WTC11 (cell line): ENCODE results near the gene PRKCE.

Experiments
- ATF3 ChIP-seq: sonication (generic); formaldehyde crosslinking; conservative IDR thresholded peaks from 2 replicates; pipeline ENCODE4 v1.8.1; 2022; ENCODE audit warnings: mild to moderate bottlenecking, missing genetic modification reagents
- ELF4 ChIP-seq: sonication (generic); formaldehyde crosslinking; IDR thresholded peaks from 2 replicates; pipeline ENCODE4 v1.8.1; 2022; ENCODE audit warnings: low read depth, mild to moderate bottlenecking, moderate library complexity, missing genetic modification reagents
- ETV6 ChIP-seq: sonication (generic); formaldehyde crosslinking; IDR thresholded peaks from 2 replicates; pipeline ENCODE4 v1.8.1; 2022; ENCODE audit warnings: mild to moderate bottlenecking, missing genetic modification reagents
- FOXJ3 ChIP-seq: sonication (generic); formaldehyde crosslinking; IDR thresholded peaks from 2 replicates; pipeline ENCODE4 v1.9.0; 2021; ENCODE audit warnings: missing genetic modification reagents, mild to moderate bottlenecking, borderline replicate concordance
- IRF1 ChIP-seq: sonication (generic); formaldehyde crosslinking; IDR thresholded peaks from 2 replicates; pipeline ENCODE4 v1.8.0; 2023; ENCODE audit warnings: missing genetic modification reagents
- JUN ChIP-seq: sonication (generic); formaldehyde crosslinking; IDR thresholded peaks from 2 replicates; pipeline ENCODE4 v1.8.0; 2023; ENCODE audit warnings: mild to moderate bottlenecking, missing genetic modification reagents
- MAX ChIP-seq: sonication (generic); formaldehyde crosslinking; IDR thresholded peaks from 2 replicates; pipeline ENCODE4 v1.8.0; 2022; ENCODE audit warnings: mild to moderate bottlenecking, missing genetic modification reagents
- ZNF396 ChIP-seq: fragments of 250-450 bp; sonication (Bioruptor Pico); IDR thresholded peaks from 2 replicates; pipeline ENCODE4 v1.8.0; 2021; ENCODE audit warnings: mild to moderate bottlenecking, moderate library complexity, borderline replicate concordance
- ZNF416 ChIP-seq: fragments of 250-450 bp; sonication (Bioruptor Pico); IDR thresholded peaks from 2 replicates; pipeline ENCODE4 v1.9.0; 2021; ENCODE audit warnings: mild to moderate bottlenecking, inconsistent platforms
- TF ChIP-seq, protein P1 (sequence below): fragments of 200-600 bp; IDR thresholded peaks from 2 replicates; pipeline ENCODE4 v1.8.0; 2022; ENCODE audit warnings: antibody characterized with exemption
- TF ChIP-seq, protein P2 (sequence below): sonication (generic); formaldehyde crosslinking; IDR thresholded peaks from 2 replicates; pipeline ENCODE4 v1.8.1; 2022; ENCODE audit warnings: mild to moderate bottlenecking, moderate library complexity, missing genetic modification reagents
- TF ChIP-seq, protein P3 (sequence below): fragments of 250-450 bp; sonication (Bioruptor Pico); IDR thresholded peaks from 2 replicates; pipeline ENCODE4 v1.9.0; 2021; ENCODE audit warnings: moderate library complexity, mild to moderate bottlenecking, inconsistent platforms, borderline replicate concordance
- TF ChIP-seq, protein P4 (sequence below): fragments of 250-450 bp; sonication (Bioruptor Pico); IDR thresholded peaks from 2 replicates; pipeline ENCODE4 v1.9.0; 2021; ENCODE audit warnings: mild to moderate bottlenecking

DNA sequence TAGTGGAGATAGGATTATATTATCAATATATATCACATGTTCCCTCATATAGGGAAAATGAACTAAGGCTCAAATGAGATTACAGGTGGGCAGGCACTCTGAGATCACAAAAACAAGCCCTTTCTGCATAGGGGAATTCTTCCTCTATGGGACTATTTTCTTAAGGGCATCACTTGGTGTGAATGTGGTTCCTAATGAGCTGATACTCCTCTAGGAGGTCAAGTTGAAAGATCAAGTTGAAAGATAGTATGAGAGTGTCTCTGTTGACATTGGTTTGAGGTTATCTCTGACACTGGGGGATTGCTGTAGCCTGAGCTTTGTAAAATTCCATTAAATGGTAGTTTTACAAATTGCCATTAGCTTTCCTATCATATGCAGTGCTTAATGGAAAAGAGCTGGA lies 270.4 kb downstream of the PRKCE start:
- TF ChIP-seq, protein P1, sequence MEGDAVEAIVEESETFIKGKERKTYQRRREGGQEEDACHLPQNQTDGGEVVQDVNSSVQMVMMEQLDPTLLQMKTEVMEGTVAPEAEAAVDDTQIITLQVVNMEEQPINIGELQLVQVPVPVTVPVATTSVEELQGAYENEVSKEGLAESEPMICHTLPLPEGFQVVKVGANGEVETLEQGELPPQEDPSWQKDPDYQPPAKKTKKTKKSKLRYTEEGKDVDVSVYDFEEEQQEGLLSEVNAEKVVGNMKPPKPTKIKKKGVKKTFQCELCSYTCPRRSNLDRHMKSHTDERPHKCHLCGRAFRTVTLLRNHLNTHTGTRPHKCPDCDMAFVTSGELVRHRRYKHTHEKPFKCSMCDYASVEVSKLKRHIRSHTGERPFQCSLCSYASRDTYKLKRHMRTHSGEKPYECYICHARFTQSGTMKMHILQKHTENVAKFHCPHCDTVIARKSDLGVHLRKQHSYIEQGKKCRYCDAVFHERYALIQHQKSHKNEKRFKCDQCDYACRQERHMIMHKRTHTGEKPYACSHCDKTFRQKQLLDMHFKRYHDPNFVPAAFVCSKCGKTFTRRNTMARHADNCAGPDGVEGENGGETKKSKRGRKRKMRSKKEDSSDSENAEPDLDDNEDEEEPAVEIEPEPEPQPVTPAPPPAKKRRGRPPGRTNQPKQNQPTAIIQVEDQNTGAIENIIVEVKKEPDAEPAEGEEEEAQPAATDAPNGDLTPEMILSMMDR, result no peak
- TF ChIP-seq MAX (CRISPR knock-in tag) (no peak), ATF3 (CRISPR knock-in tag) (no peak), IRF1 (CRISPR knock-in tag) (no peak), FOXJ3 (CRISPR knock-in tag) (no peak), ZNF416 (CRISPR knock-in tag) (no peak), ZNF396 (CRISPR knock-in tag) (no peak), JUN (CRISPR knock-in tag) (no peak), ELF4 (CRISPR knock-in tag) (no peak), ETV6 (no peak)
- TF ChIP-seq, protein P2, sequence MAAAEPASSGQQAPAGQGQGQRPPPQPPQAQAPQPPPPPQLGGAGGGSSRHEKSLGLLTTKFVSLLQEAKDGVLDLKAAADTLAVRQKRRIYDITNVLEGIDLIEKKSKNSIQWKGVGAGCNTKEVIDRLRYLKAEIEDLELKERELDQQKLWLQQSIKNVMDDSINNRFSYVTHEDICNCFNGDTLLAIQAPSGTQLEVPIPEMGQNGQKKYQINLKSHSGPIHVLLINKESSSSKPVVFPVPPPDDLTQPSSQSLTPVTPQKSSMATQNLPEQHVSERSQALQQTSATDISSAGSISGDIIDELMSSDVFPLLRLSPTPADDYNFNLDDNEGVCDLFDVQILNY (CRISPR knock-in tag), result no peak
- TF ChIP-seq, protein P3, sequence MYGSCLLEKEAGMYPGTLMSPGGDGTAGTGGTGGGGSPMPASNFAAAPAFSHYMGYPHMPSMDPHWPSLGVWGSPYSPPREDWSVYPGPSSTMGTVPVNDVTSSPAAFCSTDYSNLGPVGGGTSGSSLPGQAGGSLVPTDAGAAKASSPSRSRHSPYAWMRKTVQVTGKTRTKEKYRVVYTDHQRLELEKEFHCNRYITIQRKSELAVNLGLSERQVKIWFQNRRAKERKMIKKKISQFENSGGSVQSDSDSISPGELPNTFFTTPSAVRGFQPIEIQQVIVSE (CRISPR knock-in tag), result no peak
- TF ChIP-seq, protein P4, sequence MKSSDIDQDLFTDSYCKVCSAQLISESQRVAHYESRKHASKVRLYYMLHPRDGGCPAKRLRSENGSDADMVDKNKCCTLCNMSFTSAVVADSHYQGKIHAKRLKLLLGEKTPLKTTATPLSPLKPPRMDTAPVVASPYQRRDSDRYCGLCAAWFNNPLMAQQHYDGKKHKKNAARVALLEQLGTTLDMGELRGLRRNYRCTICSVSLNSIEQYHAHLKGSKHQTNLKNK, result no peak
